Vagina (tissue), 2 donors: ENCODE measurements around the gene TBL1X. TPM values are rescaled to one million over a fixed set of nuclear protein-coding genes. Genes with fewer than 3 reads are reported as not detected.

Experiments used
- DNase-seq, 2 donors: peaks; one replicate each; pipeline ENCODE4 v3.0.0-alpha.2; 2017; ENCODE audit errors: extremely low spot score in 2 of 2
- H3K27ac ChIP-seq: fragments of 200-600 bp; sonication (generic); one replicate; pipeline ENCODE4 v1.5.1; 2019
- H3K27me3 ChIP-seq: fragments of 200-600 bp; sonication (generic); one replicate; pipeline ENCODE4 v1.5.1; 2019
- H3K36me3 ChIP-seq, 2 donors: fragments of 200-600 bp; sonication (generic); one replicate each; pipeline ENCODE4 v1.5.1; 2017 to 2019
- H3K4me1 ChIP-seq: fragments of 200-600 bp; sonication (generic); one replicate; pipeline ENCODE4 v1.5.1; 2019
- H3K4me3 ChIP-seq, 2 donors: fragments of 200-600 bp; sonication (generic); 1 replicate in 1 of 2; 2 replicates in 1 of 2; pipeline ENCODE4 v1.5.1; 2016 to 2019
- H3K9me3 ChIP-seq: fragments of 200-600 bp; sonication (generic); one replicate; pipeline ENCODE4 v1.5.1; 2019
- CTCF ChIP-seq, 3 experiments: fragments of 450-650 bp in 2 of 3; fragments of 200-600 bp in 1 of 3; sonication (generic) in 1 of 3; IDR thresholded peaks; one replicate each; pipeline ENCODE4 v1.5.1; 2017 to 2019; ENCODE audit warnings: antibody characterized with exemption in 3 of 3, mild to moderate bottlenecking in 2 of 3, moderate library complexity in 2 of 3
- POLR2A ChIP-seq, 2 donors: fragments of 450-650 bp; IDR thresholded peaks; one replicate each; pipeline ENCODE4 v1.6.1; 2017; ENCODE audit warnings: antibody characterized with exemption in 2 of 2, mild to moderate bottlenecking in 2 of 2, moderate library complexity in 2 of 2
- POLR2AphosphoS5 ChIP-seq, 2 donors: sonication (generic); formaldehyde crosslinking; IDR thresholded peaks; one replicate each; pipeline ENCODE4 v1.9.0; 2017; ENCODE audit warnings: antibody characterized with exemption in 2 of 2, mild to moderate bottlenecking in 2 of 2, low read depth in 1 of 2; ENCODE audit not compliant: insufficient read depth in 1 of 2
- intact Hi-C: fragments of 100-400 bp; cut with DNase I; formaldehyde crosslinking; loops from one replicate; pipeline ENCODE4 v1.15.1; 2023
- total RNA-seq: library from RNA; depleted of rRNA; stranded (reverse); fragments of >200 nt; gene quantifications from one replicate; pipeline ENCODE4 v1.2.3, GENCODE V29; 2016

TBL1X gene
- total RNA-seq, 1 donor from 2014 or later, result 41.3 TPM

DNA sequence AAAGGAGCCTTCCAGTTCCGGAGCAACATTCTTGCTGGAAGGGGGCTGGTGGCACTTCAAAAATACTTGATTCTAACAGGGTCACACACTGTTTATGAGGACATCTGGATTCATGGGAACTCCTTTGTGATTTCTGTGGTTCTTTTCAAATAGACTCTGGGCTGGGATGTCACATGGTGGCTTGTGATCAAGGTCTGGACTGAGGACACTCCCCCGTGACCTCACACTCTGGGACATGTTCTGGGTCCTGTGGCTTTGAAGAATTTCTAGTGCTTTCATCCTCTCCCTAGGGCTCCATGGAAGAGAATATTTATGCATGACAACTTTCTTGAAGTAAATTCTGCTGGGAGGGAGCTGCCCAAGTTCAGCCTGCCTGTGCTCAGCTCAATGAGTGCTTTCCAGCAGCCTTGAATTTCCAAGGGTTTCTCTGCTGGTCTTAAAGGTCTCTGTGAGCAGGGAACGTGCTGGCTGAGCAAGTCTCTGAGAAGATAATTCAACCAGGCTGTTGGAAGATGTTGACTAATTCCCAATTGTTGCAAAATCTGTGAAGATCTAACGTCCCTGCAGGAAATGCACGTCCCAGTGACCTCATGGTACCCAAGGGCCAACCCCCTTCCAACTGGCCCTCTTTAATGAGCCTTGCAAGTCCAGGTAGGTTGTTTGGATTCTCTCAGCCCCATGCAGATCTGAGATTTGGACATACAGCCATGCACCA is 264.5 kb downstream of the TBL1X start:
- Histone ChIP-seq H3K27ac (no peak overlapping the region), H3K27me3 (no peaks in the 10 kb centered on the region), H3K9me3 (no peaks in the 10 kb centered on the region), H3K36me3 (no peaks in the 10 kb centered on the region), H3K4me1 (no peaks in the 10 kb centered on the region), H3K4me3 (no peak overlapping the region)
- TF ChIP-seq POLR2AphosphoS5 (IDR thresholded peaks at IDR 0.05; ENCODE audit: insufficient read depth in 1 of 2, low read depth in 1 of 2), result no peak
- TF ChIP-seq CTCF (IDR thresholded peaks at IDR 0.05), result no peak
- no peak for TF ChIP-seq POLR2A (IDR thresholded peaks at IDR 0.05)
- intact Hi-C loops, result no loop called here
- no peak for DNase-seq

GRCh38 chrX:9730078-9730477 is 265.2 kb downstream of the TBL1X start:
- TF ChIP-seq POLR2A (IDR thresholded peaks at IDR 0.05), result no peak
- no peak for TF ChIP-seq CTCF (IDR thresholded peaks at IDR 0.05)
- TF ChIP-seq POLR2AphosphoS5 (IDR thresholded peaks at IDR 0.05; ENCODE audit: insufficient read depth in 1 of 2, low read depth in 1 of 2), result no peak
- intact Hi-C loops, result no loop called here
- Histone ChIP-seq H3K27ac (no peak overlapping the region), H3K4me1 (no peaks in the 10 kb centered on the region), H3K4me3 (no peak overlapping the region), H3K9me3 (no peaks in the 10 kb centered on the region), H3K27me3 (no peaks in the 10 kb centered on the region), H3K36me3 (no peaks in the 10 kb centered on the region)
- no peak for DNase-seq

GRCh38 chrX:9730752-9731151 is 265.9 kb downstream of the TBL1X start:
- Histone ChIP-seq H3K4me1 (no peaks in the 10 kb centered on the region), H3K27me3 (no peaks in the 10 kb centered on the region), H3K36me3 (no peaks in the 10 kb centered on the region), H3K4me3 (no peak overlapping the region), H3K27ac (no peak overlapping the region), H3K9me3 (no peaks in the 10 kb centered on the region)
- TF ChIP-seq CTCF (IDR thresholded peaks at IDR 0.05), result no peak
- TF ChIP-seq POLR2AphosphoS5 (IDR thresholded peaks at IDR 0.05; ENCODE audit: insufficient read depth in 1 of 2, low read depth in 1 of 2), result no peak
- no peak for TF ChIP-seq POLR2A (IDR thresholded peaks at IDR 0.05)
- no peak for DNase-seq
- intact Hi-C loops, result no loop called here

DNA sequence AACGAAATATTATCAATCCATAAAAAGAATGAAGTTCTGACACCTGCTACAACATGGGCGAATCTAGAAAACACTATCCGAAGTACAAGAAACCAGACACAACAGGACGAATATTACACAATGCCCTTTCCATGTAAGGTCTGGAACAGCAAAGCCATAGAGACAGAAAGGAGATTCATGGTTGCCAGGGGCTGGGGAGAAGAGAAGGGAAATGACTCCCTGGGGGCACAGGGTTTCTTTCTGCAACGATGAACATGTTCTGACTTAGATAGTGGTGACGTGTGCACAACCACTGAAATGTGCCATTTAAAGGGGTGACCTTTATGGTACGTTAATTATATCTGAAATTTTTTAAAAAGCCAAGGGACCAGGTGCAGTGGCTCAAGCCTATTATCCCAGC is 272.5 kb downstream of the TBL1X start:
- H3K27me3 ChIP-seq, result no peaks in the 10 kb centered on the region
- TF ChIP-seq POLR2A (IDR thresholded peaks at IDR 0.05) (no peak), POLR2AphosphoS5 (IDR thresholded peaks at IDR 0.05; ENCODE audit: insufficient read depth in 1 of 2, low read depth in 1 of 2) (no peak), CTCF (IDR thresholded peaks at IDR 0.05) (no peak)
- intact Hi-C loops, result no loop called here

GRCh38 chrX:9738151-9738550 is 273.3 kb downstream of the TBL1X start:
- no peak for DNase-seq
- intact Hi-C loops, result no loop called here
- no peaks in the 10 kb centered on the region for H3K9me3 ChIP-seq
- no peaks in the 10 kb centered on the region for H3K36me3 ChIP-seq
- no peaks in the 10 kb centered on the region for H3K4me1 ChIP-seq
- no peaks in the 10 kb centered on the region for H3K27me3 ChIP-seq
- no peak overlapping the region for H3K27ac ChIP-seq
- no peak for TF ChIP-seq CTCF (IDR thresholded peaks at IDR 0.05)
- no peak for TF ChIP-seq POLR2A (IDR thresholded peaks at IDR 0.05)
- no peak for TF ChIP-seq POLR2AphosphoS5 (IDR thresholded peaks at IDR 0.05; ENCODE audit: insufficient read depth in 1 of 2, low read depth in 1 of 2)
- H3K4me3 ChIP-seq, result no peak overlapping the region

More for the DNA sequence above, 272.5 kb downstream of the TBL1X start:
- Histone ChIP-seq H3K4me3 (no peak overlapping the region), H3K36me3 (no peaks in the 10 kb centered on the region), H3K9me3 (no peaks in the 10 kb centered on the region), H3K4me1 (no peaks in the 10 kb centered on the region), H3K27ac (no peak overlapping the region)
- no peak for DNase-seq
